Measurements from ENCODE around the gene MRM2.
A peak's percentile ranks its signal among the peaks of the same experiment; 100 is the strongest.
"Not testable (repeated sequence)": the region's sequence is repeated elsewhere in the genome, so short reads cannot be mapped to it uniquely, and the experiment has no call there.

The MRM2 gene

DNA sequence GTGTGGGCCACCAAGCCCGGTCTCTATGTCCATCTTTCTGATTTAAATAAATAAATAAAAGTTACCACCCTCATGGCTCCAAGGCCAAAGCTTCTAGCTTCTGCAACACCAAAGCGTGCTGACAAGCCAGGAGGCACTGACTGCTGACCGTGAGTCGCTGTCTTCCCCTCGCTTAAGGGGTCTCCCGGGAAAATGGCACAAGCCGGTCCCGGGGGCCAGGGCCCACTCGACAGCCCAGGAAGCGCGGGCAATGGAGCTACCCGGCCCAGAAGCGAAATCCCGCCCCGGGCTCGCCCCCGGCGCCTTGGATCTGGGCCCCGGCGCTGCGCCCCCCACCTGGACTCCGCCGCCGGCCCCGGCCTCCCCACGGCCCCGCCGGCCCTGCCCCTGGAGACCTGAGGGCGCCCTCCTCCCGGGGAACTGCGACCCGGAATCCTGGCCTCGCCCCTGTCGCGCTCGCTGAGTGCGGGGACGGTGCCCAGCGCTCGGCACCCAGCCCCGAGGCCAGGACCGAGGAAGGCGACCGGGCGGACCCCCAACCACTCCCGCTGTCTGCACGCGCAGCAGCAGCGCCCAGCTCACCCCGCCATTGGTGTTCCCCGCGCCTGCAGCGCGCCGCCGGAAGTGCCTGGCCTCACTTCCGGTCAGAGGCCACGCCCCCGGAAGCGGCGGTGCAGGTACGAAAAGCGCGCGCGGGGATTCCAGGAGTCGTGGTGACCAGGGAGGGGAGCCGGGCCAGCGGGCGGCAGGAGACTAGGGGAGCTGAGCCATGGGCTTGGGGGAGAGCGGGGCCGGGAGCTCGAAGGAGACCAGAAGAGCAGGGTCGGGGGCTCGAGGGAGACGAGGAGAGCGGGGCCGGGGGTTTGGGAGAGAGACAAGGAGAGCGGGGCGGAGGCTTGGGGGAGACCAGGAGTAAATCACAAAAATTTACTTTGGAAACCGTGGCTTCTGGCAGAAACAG is at the start of gene MRM2, which contains the start of gene NUDT1:
MRM2 (minus strand) TSS at position 626 of the 961 bp plus-strand sequence; CDS start at position 590, 36 bp downstream.
NUDT1 (plus strand) TSS at position 647 of the 961 bp plus-strand sequence. CDS start 2,349 bp downstream, outside the sequence.
- peak; percentile 85 for DNase-seq (ENCODE audit: low spot score)

DNA sequence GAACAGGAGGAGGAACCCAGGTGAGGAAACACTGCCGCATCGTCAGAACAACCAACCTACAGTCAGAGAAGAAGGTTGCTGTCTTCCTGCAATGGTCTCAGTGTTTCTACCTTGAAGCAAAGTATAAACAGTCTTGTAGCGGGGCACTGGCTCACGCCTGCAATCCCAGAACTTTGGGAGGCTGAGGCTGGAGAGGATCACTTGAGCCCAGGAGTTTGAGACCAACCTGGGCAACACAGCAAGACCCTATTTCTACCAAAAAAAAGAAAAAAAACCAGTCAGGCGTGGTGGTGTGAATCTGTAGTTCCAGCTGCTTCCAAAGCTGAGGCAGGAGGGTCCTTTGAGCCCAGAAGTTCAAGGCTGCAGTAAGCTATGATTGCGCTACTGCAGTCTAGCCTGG is 48.9 kb upstream of the MRM2 start:
- DNase-seq (ENCODE audit: low spot score) = no peak

DNA sequence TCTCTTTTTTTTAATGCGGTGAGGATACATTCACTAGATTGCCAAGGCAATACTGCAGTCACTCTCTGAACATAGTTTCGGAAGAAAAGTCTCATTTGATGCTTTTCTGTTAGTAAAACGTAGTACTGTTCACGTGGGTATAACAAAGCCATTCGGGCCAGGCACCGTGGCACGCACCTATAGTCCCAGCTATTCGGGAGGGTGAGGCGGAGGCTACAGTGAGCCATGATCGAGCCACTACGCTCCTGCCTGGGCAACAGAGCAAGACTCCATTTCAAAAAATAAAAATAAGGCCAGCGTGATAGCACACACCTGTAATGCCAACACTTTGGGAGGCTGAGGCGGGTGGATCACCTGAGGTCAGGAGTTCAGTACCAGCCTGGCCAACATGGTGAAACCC is 47.6 kb upstream of the MRM2 start:
- no peak for DNase-seq (ENCODE audit: low spot score)

DNA sequence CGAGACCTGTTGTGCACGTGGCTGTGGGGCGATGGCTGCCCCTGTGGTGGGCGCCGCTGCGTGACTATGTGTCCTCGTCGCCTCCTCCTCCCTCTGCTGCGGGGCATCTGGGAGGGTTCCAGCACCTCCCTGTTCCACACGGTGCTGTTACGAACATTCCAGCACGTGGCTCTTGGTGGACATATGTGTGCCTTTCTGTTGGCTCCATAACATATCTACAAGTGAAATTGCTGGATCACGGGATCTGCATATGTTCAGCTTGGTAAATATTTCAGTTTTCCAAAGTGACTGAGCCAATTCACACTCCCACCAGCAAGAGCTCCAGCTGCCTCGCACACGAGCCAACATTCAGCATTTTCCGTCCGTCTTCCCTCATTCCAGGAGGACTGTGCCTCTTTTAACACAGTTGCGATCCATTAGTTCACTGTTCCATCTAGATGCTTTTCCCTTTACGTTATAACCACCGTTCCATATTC is 47.1 kb upstream of the MRM2 start:
- DNase-seq (ENCODE audit: low spot score) = no peak

DNA sequence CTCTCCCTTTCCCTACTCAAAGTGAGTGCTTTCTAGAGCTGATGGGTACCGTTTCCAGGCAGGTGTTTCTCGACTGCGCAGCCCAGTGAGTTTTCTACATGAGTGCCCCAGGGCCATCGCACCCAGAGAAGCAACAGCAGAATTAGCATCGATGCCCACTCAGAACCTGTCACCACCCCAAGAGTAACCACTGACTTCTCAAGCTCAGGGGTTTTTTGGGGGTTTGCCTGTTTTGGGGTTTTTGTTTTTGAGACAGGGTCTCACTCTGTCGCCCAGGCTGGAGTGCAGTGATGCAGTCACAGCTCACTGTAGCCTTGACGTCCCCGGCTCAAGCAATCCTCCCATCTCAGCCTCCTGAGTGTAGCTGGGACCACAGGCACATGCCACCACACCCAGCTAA is 46.5 kb upstream of the MRM2 start:
- DNase-seq (ENCODE audit: low spot score) = no peak

DNA sequence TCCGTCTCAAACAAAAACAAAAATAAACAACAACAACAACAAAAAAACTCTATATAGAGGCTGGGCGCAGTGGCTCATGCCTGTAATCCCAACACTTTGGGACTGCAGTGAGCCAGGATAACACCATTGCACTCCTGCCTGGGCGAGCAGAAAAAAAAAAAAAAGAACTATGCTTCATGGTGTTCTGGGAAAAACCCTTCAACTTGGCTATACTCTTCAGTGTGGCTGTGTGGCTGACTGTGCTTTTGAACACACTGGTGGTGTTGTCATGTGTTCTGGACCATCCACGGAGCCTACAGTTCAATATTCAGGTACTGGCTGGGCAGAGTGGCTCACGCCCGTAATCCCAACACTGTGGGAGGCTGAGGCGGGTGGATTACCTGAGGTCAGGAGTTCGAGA is 45.7 kb upstream of the MRM2 start:
- DNase-seq (ENCODE audit: low spot score) = no peak

DNA sequence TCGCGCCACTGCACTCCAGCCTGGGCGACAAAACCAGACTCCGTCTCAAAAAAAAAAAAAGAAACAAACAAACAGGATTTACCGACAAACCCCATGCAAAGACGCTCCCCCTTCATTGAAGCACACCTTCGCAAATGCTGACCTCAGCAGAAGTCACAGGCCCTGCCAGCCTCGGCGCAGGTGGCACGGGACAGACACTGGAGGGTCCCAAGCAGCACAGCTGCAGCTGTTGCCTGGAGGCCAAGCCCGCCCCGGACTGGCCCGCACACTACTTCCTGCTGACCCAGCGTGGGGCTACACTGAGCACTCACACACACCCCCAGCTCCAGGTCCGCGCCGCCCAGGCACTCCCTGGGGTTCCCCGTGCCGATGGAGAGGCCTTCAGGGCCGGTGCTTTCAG is 41.1 kb upstream of the MRM2 start:
- no peak for DNase-seq (ENCODE audit: low spot score)

DNA sequence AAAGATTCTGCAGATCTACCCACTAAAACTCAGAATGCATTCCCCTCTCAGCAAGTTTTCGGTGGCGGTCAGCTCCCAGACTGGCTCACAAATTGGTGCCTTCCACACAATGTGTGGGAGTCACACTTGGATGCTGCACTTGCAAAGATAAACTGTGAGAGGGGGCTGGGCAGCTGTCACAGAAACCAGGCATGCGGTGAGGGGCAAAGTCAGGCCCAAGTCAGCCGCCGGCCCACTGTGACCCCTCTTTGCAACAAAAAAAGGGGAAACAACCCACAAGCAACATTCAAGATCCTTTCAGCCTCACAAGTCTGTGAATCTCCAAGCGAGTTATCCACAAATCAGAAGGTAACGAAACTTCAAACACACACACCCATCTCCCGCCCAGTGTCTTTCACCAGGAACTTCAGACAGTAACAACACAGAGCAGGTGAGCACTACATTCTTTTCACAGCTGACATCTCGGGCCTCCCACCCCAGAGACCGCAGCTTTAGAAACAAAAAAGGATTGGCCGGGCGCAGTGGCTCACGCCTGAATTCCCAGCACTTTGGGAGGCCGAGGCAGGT is 40.3 kb upstream of the MRM2 start:
- DNase-seq (ENCODE audit: low spot score) = no peak

DNA sequence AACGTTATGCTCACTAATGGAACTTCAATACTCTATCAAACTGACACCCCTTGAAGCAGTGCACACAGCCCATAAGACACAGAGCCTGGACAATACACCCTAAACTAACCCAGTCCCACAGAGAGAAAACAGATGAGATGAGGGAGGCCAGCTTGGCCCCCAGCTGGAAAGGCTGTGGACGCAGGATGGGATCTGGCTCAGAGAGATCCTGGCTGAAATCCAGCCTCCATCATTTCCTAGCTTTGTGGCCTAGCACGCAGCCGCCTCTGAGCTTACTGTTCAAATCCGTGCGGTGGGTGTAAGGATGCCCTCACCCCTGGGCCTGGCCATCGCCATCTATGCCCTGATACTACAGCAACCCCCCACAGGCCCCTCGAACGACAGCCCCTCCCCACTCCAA is 39.5 kb upstream of the MRM2 start:
- DNase-seq (ENCODE audit: low spot score) = no peak

DNA sequence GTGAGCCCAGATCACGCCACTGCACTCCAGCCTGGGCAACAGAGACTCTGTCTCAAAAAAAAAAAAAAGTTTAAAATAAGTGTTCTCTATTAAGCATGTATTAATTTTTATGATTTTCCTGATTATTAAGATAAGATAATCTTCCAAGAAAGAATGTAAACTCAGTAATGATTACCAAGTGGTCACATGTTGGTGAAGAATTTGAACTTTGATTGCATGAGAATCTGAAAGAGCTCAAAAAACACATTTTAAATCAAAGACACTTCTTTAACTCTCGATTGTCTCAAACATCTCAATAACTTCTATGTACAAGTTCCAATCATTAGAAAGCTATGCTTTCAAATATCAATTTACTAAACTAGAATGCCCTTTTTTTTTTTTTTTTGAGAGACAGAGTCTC is 38.4 kb upstream of the MRM2 start:
- no peak for DNase-seq (ENCODE audit: low spot score)

DNA sequence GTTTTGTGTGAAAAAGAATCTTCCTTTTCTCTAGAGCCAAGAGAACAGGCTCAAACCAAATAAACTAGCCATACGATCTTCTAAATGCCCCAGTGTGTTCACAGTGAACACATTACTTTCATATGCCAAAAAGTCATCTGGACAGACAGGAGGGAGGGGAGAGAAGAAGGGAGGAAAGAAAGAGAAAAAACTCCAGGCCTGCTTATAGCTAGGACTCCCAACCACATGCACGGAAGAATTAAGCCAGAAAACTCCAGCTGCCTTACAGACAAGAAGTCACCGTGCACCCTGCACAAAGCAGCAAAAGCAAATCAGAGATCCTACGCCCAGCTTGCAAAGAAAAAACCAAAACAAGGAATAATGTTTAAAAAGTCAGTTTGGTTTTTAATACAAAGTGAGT is 37.9 kb upstream of the MRM2 start:
- no peak for DNase-seq (ENCODE audit: low spot score)

DNA sequence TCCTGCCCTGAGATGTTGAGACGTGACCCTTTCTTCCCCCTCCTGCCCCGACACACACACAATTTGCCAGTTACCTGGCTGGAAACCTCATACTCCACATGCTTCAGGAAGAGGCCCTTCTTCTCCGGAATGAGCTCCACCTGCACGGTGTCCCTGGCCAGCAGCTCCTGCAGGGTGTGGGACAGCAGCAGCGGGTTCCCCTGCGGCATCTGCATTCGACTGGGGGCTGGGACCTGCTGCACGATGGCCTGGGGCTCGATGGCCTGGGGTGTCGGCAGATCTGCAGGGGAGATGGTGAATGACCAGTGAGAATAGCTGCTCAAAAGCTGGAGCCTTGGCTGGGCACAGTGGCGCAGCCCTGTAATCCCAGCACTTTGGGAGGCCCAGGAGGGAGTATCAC is 36.0 kb upstream of the MRM2 start:
- DNase-seq (ENCODE audit: low spot score) = no peak

DNA sequence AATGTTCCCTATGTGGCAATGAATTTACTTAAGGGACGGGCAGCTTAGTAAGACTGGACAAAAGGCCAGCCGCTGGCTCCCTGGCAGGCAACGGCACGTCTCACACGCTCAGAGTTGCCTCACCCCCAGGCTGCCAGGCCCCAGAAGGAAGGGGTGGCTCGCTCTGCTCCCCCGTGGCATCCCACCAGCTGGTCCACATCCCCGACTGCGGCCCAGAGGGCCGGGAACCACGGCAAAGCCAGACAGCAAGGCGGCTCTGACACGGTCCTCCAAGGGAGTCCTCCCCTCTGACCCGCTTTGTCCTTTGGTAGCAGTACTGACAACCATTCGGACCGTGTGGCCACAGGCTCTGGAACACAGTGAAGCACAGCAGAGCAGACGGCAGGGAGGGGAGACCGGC is 34.1 kb upstream of the MRM2 start:
- no peak for DNase-seq (ENCODE audit: low spot score)

DNA sequence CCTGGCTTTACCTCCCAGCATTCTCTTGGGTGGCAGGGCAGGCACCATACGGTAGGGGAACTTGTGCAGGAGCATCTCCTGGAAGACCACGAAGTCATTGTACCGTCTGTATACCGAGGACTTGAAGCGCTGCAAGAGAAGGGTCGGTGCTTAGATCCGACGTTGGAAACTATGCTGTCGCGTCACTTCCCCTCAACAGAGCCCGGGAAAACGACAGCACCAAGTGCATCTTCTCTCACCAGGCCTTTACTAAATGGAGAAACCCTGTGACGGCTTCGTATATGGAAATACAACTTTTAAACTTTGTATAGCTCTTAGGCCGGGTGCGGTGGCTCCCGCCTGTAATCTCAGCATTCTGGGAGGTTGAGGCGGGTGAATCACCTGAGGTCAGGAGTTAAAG is 33.1 kb upstream of the MRM2 start:
- DNase-seq (ENCODE audit: low spot score) = no peak

DNA sequence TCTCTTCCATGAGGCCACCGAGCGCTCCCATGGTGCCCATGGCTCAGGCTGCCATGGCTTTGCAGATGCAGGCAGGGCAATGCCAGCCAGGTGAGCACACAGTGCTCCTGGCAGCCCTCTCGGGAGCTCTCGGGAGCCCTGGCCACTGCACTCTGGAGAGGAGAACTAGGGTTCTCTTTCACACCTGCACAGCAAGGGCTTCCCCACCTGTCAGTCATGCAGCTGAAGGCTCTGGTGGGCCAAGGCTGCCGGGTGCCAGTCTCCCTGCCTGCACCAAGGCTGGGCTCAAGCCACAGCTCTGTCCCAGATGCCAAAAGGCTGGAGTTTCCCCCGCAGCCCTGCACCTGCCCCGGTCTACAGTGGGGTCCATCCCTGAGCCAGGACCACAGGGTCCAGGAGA is 32.7 kb upstream of the MRM2 start:
- DNase-seq (ENCODE audit: low spot score) = no peak

DNA sequence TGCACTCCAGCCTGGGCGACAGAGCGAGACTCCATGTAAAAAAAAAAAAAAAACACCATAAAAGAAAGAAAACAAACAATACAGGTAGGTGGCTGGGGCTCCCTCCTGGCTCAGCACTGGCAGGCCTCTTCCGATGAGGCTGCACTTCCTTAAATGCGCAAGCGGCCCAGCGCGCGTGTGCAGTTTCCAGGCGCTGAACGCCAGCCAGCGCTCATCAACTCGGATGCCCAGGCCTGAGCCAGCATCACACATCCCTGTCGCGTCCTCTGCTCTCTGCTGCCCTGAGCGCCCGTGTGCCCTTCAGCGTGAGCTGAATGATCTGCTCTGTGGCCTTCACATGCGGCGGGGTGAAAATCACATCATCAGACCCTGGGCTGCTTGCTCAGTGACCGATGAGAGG is 31.9 kb upstream of the MRM2 start:
- DNase-seq (ENCODE audit: low spot score) = no peak

DNA sequence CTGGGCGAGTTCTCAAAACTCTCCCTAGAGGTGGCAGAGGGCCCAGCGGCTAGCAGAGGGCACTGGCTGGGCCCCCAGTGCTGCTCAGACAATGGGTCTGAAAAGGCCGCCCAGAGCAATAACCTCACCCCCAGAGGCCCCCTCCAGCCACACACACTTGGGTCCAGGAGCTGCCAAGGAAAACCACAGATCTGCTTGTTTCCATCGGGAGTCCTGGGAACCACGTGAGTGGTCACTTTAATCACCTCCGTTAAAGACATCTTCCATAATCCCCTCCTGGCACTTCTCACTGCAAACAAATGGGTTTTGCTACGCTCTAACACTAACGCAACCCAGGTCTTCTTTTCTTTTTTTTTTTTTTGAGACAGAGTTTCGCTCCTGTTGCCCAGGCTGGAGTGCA is 30.0 kb upstream of the MRM2 start:
- DNase-seq (ENCODE audit: low spot score) = no peak

DNA sequence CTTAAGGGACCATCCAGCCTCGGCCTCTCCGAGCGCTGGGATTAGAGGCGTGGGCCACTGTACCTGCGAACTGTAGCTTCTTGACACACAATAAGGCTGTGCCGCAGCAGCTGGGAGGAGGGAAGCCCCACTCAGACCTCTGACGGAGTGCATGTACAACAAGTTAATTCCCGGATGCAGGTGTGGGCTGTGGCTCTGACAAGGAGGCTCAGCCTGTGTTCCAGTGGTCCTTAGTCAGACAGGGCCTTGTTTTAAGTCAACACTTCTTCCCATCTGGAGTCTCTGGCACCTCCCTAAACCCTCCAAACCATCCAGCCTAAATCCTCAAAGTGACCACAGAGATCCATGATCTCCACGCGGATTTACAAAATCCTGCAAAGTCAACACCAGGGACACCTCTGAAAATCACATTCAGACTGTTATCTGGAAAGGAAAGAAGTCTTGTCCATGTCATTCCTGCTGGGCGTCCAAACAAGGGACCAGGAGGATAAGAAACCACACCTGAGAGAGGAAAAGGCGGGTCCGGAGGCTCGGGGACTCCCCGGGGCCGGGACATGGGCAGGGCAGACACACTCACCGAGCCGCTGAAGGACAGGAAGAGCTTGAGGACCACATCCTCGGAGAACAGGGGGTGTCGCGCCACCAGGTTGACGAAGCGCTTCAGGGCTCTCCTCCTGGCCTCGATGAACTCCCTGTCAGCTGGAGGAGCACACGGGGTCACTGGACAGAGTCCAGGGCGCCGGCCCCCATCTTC is 29.4 kb upstream of the MRM2 start:
- no peak for DNase-seq (ENCODE audit: low spot score)

DNA sequence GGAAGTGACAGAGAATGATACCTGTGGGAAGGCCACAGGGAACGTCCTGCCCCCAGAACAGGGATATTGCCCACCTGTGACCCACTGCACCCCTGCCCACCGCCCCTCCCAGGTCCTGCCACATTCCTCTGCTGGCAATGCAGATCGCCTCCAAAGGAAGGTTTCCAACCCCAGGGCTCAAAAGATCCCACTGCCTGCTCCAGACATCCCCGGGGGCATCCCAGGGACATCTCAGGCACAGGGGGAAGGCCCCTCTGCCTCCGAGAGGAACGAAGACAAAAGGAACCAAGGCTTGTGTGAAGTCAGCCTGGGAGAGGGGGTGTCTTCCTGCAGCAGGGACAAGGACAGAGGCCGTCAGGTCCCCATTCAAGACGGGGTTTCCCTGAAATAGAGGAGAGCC is 28.5 kb upstream of the MRM2 start:
- no peak for DNase-seq (ENCODE audit: low spot score)

DNA sequence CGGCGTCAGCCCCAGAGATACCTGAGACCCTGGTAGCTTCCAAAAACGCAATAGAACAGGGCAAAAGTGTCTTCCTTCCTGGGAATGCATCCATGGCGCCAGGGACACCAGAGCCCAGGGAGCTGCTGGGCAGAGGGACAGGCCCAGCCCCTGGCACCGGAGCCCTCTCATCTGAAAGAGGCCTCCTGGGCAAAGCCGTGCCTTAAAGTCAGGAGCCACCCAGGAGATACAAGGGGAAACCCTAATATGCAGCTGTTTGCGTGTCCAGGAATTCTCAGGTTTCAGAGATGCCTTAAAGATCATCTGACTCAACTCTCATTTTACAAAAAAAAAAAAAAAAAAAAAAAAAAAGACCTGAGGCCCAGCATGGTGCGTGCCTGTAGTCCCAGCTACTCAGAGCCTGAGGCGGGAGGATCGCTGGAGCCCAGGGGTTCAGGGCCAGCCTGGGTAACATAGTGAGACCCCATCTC is 28.0 kb upstream of the MRM2 start:
- no peak for DNase-seq (ENCODE audit: low spot score)

DNA sequence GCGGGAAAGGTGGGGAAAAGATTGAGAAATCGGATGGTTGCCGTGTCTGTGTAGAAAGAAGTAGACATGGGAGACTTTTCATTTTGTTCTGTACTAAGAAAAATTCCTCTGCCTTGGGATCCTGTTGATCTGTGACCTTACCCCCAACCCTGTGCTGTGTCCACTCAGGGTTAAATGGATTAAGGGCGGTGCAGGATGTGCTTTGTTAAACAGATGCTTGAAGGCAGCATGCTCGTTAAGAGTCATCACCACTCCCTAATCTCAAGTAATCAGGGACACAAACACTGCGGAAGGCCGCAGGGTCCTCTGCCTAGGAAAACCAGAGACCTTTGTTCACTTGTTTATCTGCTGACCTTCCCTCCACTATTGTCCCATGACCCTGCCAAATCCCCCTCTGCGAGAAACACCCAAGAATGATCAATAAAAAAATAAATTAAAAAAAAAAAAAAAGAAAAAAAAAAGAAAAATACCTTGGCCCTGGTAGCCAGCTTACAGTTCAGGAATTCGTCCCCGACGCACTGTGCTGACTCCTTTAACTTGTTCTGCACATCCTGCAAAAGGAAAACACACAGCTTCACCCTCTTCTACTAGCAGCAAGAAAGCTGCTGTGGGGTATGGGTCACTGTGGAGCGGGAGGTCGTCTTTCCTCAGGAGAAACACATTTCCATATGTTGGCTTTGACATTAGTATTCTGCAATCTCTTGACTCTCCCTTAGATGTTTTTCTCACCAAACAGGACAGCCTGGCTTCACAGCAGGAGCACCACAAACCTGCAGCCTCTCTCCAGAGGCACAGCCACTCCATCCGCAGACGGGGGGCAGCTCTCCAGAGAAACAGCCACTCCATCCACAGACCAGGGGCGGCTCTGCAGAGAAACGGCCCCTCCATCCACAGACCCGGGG is 27.3 kb upstream of the MRM2 start:
- not testable (repeated sequence) for DNase-seq (ENCODE audit: low spot score)

DNA sequence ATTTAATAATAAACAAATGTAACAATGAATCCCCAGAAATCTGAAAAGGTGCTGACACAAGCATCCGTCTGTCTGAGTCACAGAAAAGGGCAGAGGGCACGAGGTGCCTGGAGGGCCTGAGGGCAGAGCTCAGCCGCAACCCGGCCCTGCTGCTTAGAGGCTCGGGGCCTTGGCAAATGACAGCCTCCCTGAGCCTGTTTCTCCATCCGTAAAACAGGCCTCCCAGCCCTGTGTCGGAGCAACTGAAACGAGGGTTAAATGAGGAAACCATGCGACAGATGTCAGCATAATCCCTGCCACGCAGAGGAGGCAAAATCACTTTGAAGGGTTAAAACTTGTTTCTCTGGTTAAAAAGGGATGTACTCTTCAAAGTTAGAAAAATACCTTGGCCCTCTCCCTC is 24.9 kb upstream of the MRM2 start:
- no peak for DNase-seq (ENCODE audit: low spot score)
